ENCODE results near the gene CNR2.

CNR2 gene

GRCh38 chr1:23897083-23897482 lies 16.1 kb downstream of the CNR2 start:
- no peak for DNase-seq
- Mint-ChIP-seq H3K36me3 (ENCODE audit: low read depth) (no peaks in the 10 kb centered on the region), H3K4me3 (no peak overlapping the region), H3K4me1 (peaks cover 22% of the 10 kb centered on the region), H3K9me3 (peaks cover 10% of the 10 kb centered on the region), H3K27ac (no peak overlapping the region), H3K27me3 (ENCODE audit: low read depth, poor library complexity) (peaks cover 70% of the 10 kb centered on the region)
- no peak for TF ChIP-seq CTCF (IDR thresholded peaks at IDR 0.05)

GRCh38 chr1:23896491-23896890 lies 16.7 kb downstream of the CNR2 start:
- Mint-ChIP-seq H3K27me3 (ENCODE audit: low read depth, poor library complexity) (peaks cover 68% of the 10 kb centered on the region), H3K9me3 (peaks cover 5% of the 10 kb centered on the region), H3K4me3 (no peak overlapping the region)

GRCh38 chr1:23895993-23896392 lies 17.2 kb downstream of the CNR2 start:
- no peaks in the 10 kb centered on the region for H3K36me3 Mint-ChIP-seq (ENCODE audit: low read depth)
- no peak overlapping the region for H3K4me3 Mint-ChIP-seq
- H3K27ac Mint-ChIP-seq = no peak overlapping the region
- DNase-seq = no peak
- H3K9me3 Mint-ChIP-seq = no peaks in the 10 kb centered on the region
- peaks cover 29% of the 10 kb centered on the region for H3K4me1 Mint-ChIP-seq
- peaks cover 63% of the 10 kb centered on the region for H3K27me3 Mint-ChIP-seq (ENCODE audit: low read depth, poor library complexity)
- no peak for TF ChIP-seq CTCF (IDR thresholded peaks at IDR 0.05)

More at GRCh38 chr1:23896491-23896890, 16.7 kb downstream of the CNR2 start:
- no peaks in the 10 kb centered on the region for H3K36me3 Mint-ChIP-seq (ENCODE audit: low read depth)
- TF ChIP-seq CTCF (IDR thresholded peaks at IDR 0.05) = no peak
- peaks cover 28% of the 10 kb centered on the region for H3K4me1 Mint-ChIP-seq
- H3K27ac Mint-ChIP-seq = no peak overlapping the region
- no peak for DNase-seq

GRCh38 chr1:23895082-23895481 lies 18.1 kb downstream of the CNR2 start:
- Mint-ChIP-seq H3K36me3 (ENCODE audit: low read depth) (no peaks in the 10 kb centered on the region), H3K27me3 (ENCODE audit: low read depth, poor library complexity) (peaks cover 58% of the 10 kb centered on the region), H3K9me3 (no peaks in the 10 kb centered on the region), H3K4me3 (no peak overlapping the region), H3K27ac (no peak overlapping the region), H3K4me1 (peaks cover 21% of the 10 kb centered on the region)
- no peak for DNase-seq
- no peak for TF ChIP-seq CTCF (IDR thresholded peaks at IDR 0.05)

GRCh38 chr1:23889074-23889473 lies 24.1 kb downstream of the CNR2 start:
- Mint-ChIP-seq H3K9me3 (no peaks in the 10 kb centered on the region), H3K4me3 (no peak overlapping the region), H3K36me3 (ENCODE audit: low read depth) (no peaks in the 10 kb centered on the region), H3K4me1 (peaks cover 19% of the 10 kb centered on the region), H3K27ac (no peak overlapping the region), H3K27me3 (ENCODE audit: low read depth, poor library complexity) (peaks cover 22% of the 10 kb centered on the region)
- no peak for DNase-seq
- no peak for TF ChIP-seq CTCF (IDR thresholded peaks at IDR 0.05)

- no peak for TF ChIP-seq CTCF (IDR thresholded peaks at IDR 0.05)
- Mint-ChIP-seq H3K27ac (no peak overlapping the region), H3K4me3 (no peak overlapping the region), H3K9me3 (peaks cover 7% of the 10 kb centered on the region), H3K36me3 (ENCODE audit: low read depth) (no peaks in the 10 kb centered on the region), H3K27me3 (ENCODE audit: low read depth, poor library complexity) (peaks cover 12% of the 10 kb centered on the region), H3K4me1 (no peaks in the 10 kb centered on the region)
- DNase-seq = no peak
These were observed 27.9 kb downstream of the CNR2 start for GRCh38 chr1:23885222-23885621.

Measured in nephron progenitor cell (in vitro differentiated cells).